Measurements from ENCODE around the gene FLRT2. TPM values are rescaled to one million over a fixed set of nuclear protein-coding genes. Genes with fewer than 3 reads are reported as not detected.

The FLRT2 gene
- total RNA-seq, 1 experiment from 2014 or later: not detected

DNA sequence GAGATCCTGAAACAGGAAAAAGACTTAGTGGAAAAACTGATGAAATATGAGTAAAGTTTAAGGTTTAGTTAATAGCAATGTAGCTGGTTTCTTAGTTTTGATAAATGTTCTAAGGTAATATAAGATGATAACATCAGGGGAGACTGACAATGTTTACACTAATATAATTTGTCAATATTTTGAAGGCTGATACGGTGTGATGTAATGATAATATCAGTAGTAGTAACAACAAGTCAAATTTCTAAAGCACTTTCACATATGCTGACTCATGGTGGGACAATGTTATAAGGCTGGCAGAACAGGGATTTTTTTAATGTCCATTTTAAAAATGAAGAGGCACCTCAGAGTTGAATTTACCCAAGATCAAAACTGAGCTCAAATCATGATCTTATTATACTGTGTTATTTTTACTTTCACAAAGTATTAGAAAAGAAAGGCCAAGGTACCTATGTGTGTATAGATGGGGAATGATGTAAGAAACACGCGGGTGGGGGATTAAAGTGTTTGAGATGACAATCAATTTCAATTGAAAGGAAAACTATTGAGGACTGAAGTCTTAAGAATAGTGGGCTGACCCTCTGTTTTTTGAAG is 2.4 kb upstream of the FLRT2 start:
- Mint-ChIP-seq H3K4me3 (ENCODE audit: low read depth, unreplicated experiment) (no peak overlapping the region), H3K27ac (ENCODE audit: unreplicated experiment) (no peak overlapping the region), H3K9me3 (ENCODE audit: low read depth, unreplicated experiment) (peaks cover 5% of the 10 kb centered on the region), H3K4me1 (ENCODE audit: low read depth, unreplicated experiment) (no peaks in the 10 kb centered on the region), H3K27me3 (ENCODE audit: unreplicated experiment) (no peaks in the 10 kb centered on the region), H3K36me3 (ENCODE audit: insufficient read depth, unreplicated experiment) (no peaks in the 10 kb centered on the region)
- DNase-seq: no peak
- TF ChIP-seq CTCF (IDR thresholded peaks at IDR 0.05; ENCODE audit: unreplicated experiment): no peak
- CTCF ChIA-PET: no interaction called here
- intact Hi-C loops (cut with micrococcal nuclease; ENCODE audit: unreplicated experiment): no loop called here
- BruUV-seq (replicated peaks): no TSS peak

DNA sequence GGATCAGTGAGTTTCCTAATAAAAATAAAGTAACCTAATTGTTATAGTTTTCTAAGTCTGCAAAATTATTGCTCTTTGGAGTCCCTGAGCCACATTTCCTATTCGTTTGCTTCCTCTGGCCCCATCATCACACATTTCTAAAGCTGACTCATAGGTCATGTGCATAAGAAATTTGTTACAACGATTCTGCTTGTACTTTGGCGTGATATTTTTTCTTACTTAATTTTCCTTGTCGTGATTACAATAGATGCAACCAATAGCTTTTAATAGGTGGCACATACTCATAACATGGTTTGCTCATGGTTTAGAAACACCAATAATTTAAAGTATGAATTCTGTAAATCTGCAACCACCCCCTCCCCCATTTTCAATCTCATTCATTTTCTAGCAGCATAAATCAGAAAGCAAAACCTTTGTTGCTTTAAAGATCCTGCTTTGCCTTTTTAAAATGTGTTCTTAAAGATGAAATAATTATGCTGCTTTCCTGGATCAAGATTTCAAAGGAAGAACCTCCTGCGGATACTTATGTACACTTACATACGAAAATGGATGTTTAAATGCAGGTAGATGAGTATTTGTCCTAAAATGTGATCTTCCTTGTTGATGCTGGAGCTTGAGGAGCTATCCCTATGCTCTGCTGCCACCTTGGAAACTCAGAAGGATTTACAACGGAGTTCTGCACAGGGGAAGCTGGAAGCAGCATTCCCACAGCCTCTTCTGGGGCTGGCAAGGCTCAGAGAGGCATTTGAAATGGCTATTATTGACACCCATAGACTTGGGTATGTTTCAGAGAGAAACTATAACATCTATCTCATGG is 1.7 kb upstream of the FLRT2 start:
- CTCF ChIA-PET: no interaction called here
- H3K9me3 Mint-ChIP-seq (ENCODE audit: low read depth, unreplicated experiment): peaks cover 7% of the 10 kb centered on the region
- no peaks in the 10 kb centered on the region for H3K4me1 Mint-ChIP-seq (ENCODE audit: low read depth, unreplicated experiment)
- H3K27ac Mint-ChIP-seq (ENCODE audit: unreplicated experiment): no peak overlapping the region
- H3K36me3 Mint-ChIP-seq (ENCODE audit: insufficient read depth, unreplicated experiment): no peaks in the 10 kb centered on the region
- H3K4me3 Mint-ChIP-seq (ENCODE audit: low read depth, unreplicated experiment): no peak overlapping the region
- no peaks in the 10 kb centered on the region for H3K27me3 Mint-ChIP-seq (ENCODE audit: unreplicated experiment)
- TF ChIP-seq CTCF (IDR thresholded peaks at IDR 0.05; ENCODE audit: unreplicated experiment): no peak
- intact Hi-C loops (cut with micrococcal nuclease; ENCODE audit: unreplicated experiment): no loop called here
- no peak for DNase-seq
- no TSS peak for BruUV-seq (replicated peaks)

- H3K4me3 Mint-ChIP-seq (ENCODE audit: low read depth, unreplicated experiment): no peak overlapping the region
- H3K27me3 Mint-ChIP-seq (ENCODE audit: unreplicated experiment): no peaks in the 10 kb centered on the region
- CTCF ChIA-PET: no interaction called here
- DNase-seq: no peak
- peaks cover 7% of the 10 kb centered on the region for H3K9me3 Mint-ChIP-seq (ENCODE audit: low read depth, unreplicated experiment)
- no peaks in the 10 kb centered on the region for H3K4me1 Mint-ChIP-seq (ENCODE audit: low read depth, unreplicated experiment)
- no TSS peak for BruUV-seq (replicated peaks)
- no peak for TF ChIP-seq CTCF (IDR thresholded peaks at IDR 0.05; ENCODE audit: unreplicated experiment)
- H3K27ac Mint-ChIP-seq (ENCODE audit: unreplicated experiment): no peak overlapping the region
- H3K36me3 Mint-ChIP-seq (ENCODE audit: insufficient read depth, unreplicated experiment): no peaks in the 10 kb centered on the region
- intact Hi-C loops (cut with micrococcal nuclease; ENCODE audit: unreplicated experiment): no loop called here
These were observed 880 bp upstream of the FLRT2 start for GRCh38 chr14:85528897-85529631.

DNA sequence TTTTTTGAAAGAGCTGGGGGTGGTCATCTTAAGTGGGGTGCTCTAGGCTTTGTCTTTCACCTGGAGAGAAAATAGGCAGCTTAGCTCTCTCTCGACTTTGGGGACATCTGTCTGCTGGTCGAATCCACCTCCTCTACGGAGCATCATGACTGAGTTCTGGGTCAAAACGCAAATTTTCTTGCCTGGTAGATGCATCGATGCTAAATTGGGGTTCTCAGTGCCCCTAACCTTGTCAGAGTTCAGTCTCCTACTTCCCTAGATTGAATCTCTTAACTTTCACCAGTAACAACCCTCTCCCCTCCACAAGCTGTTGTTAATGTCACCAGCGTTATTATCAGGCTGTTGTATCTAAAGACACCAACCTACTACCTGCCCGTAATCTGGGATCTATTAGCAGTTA is 682 bp downstream of the FLRT2 start:
- H3K27ac Mint-ChIP-seq (ENCODE audit: unreplicated experiment): no peak overlapping the region
- no peaks in the 10 kb centered on the region for H3K36me3 Mint-ChIP-seq (ENCODE audit: insufficient read depth, unreplicated experiment)
- intact Hi-C loops (cut with micrococcal nuclease; ENCODE audit: unreplicated experiment): no loop called here
- peaks cover 7% of the 10 kb centered on the region for H3K9me3 Mint-ChIP-seq (ENCODE audit: low read depth, unreplicated experiment)
- BruUV-seq (replicated peaks): no TSS peak
- H3K27me3 Mint-ChIP-seq (ENCODE audit: unreplicated experiment): no peaks in the 10 kb centered on the region
- no peak overlapping the region for H3K4me3 Mint-ChIP-seq (ENCODE audit: low read depth, unreplicated experiment)
- H3K4me1 Mint-ChIP-seq (ENCODE audit: low read depth, unreplicated experiment): no peaks in the 10 kb centered on the region
- DNase-seq: no peak
- TF ChIP-seq CTCF (IDR thresholded peaks at IDR 0.05; ENCODE audit: unreplicated experiment): no peak
- CTCF ChIA-PET: no interaction called here
